ENCODE measurements around the gene LIG1.

GRCh38 chr19:48133094-48133493 lies 37.0 kb downstream of the LIG1 start:
- no peak for TF ChIP-seq CTCF (IDR thresholded peaks at IDR 0.05 in 4 of 5, conservative IDR thresholded peaks at IDR 0.05 in 1 of 5)
- no peak for TF ChIP-seq POLR2A (IDR thresholded peaks at IDR 0.05)
